A673 (cell line): ENCODE data around the gene CXCL17. TPM values are rescaled to one million over a fixed set of nuclear protein-coding genes. Genes with fewer than 3 reads are reported as not detected.
A peak's percentile ranks its signal among the peaks of the same experiment; 100 is the strongest.

Source experiments
- BruUV-seq: library from RNA; stranded (reverse); fragments of 400-500 nt; replicated peaks from 2 replicates; lab custom pipeline; 2021; lab: Mats Ljungman, UMichigan
- CTCF ChIA-PET: fragments of 300-600 bp; sonication (Branson Sonifier 250); formaldehyde crosslinking; loops from one replicate; lab custom pipeline; 2022; ENCODE audit warnings: antibody characterized with exemption; lab: Charles Lee
- POLR2A ChIA-PET: fragments of 300-600 bp; sonication (Branson Sonifier 250); formaldehyde crosslinking; loops from one replicate; lab custom pipeline; 2022; ENCODE audit warnings: antibody characterized with exemption; ENCODE audit not compliant: low non-redundant PET; lab: Charles Lee
- DNase-seq: peaks from one replicate; pipeline ENCODE4 v3.0.0-alpha.2; 2015; ENCODE audit warnings: low spot score
- H3K27ac ChIP-seq: fragments of 200-600 bp; sonication (generic); 2 replicates; pipeline ENCODE4 v1.5.1; 2016; ENCODE audit warnings: mixed run types, low read depth, mild to moderate bottlenecking, mixed read lengths, antibody characterized with exemption, low read length; ENCODE audit not compliant: poor library complexity, severe bottlenecking
- H3K27me3 ChIP-seq: fragments of 200-600 bp; sonication (generic); replicated peaks from 2 replicates; pipeline ENCODE4 v1.6.1; 2017; ENCODE audit warnings: mixed run types, low read depth, mild to moderate bottlenecking, mixed read lengths, antibody characterized with exemption, low read length; ENCODE audit not compliant: insufficient read depth, poor library complexity
- H3K36me3 ChIP-seq: fragments of 200-600 bp; sonication (generic); 2 replicates; pipeline ENCODE4 v1.6.1; 2016; ENCODE audit warnings: mixed run types, mild to moderate bottlenecking, mixed read lengths, antibody characterized with exemption, low read length; ENCODE audit not compliant: insufficient read depth, poor library complexity, severe bottlenecking
- H3K4me1 ChIP-seq: fragments of 200-600 bp; sonication (generic); 2 replicates; pipeline ENCODE4 v1.6.1; 2017; ENCODE audit warnings: mixed run types, mild to moderate bottlenecking, mixed read lengths, antibody characterized with exemption, low read length; ENCODE audit not compliant: insufficient read depth, poor library complexity, severe bottlenecking
- H3K4me3 ChIP-seq: fragments of 200-600 bp; sonication (generic); 2 replicates; pipeline ENCODE4 v1.5.1; 2016; ENCODE audit warnings: low read depth, mixed run types, mild to moderate bottlenecking, mixed read lengths, low read length; ENCODE audit not compliant: poor library complexity, severe bottlenecking
- H3K9me3 ChIP-seq: fragments of 200-600 bp; sonication (generic); 2 replicates; pipeline ENCODE4 v1.6.1; 2016; ENCODE audit warnings: mixed run types, low read depth, mild to moderate bottlenecking, mixed read lengths, antibody characterized with exemption, low read length; ENCODE audit not compliant: poor library complexity, severe bottlenecking
- EZH2 ChIP-seq: fragments of 200-600 bp; sonication (generic); IDR thresholded peaks from 2 replicates; pipeline ENCODE4 v1.6.1; 2017; ENCODE audit warnings: borderline replicate concordance, low read depth, mild to moderate bottlenecking, mixed read lengths, antibody characterized with exemption, low read length; ENCODE audit not compliant: poor library complexity, severe bottlenecking
- intact Hi-C: fragments of 100-400 bp; cut with micrococcal nuclease; formaldehyde crosslinking; loops from one replicate; pipeline ENCODE4 v1.10.0; 2022; ENCODE audit not compliant: unreplicated experiment
- total RNA-seq: library from RNA; stranded (reverse); gene quantifications from 2 replicates; pipeline ENCODE4 v1.2.3, GENCODE V29; 2021
- TF ChIP-seq, protein P1 (sequence below): fragments of 300-800, 200-600 bp; sonication (generic); conservative IDR thresholded peaks from 2 replicates; pipeline ENCODE4 v1.5.1; 2017; ENCODE audit warnings: low read depth, mild to moderate bottlenecking, antibody characterized with exemption, low read length, moderate library complexity, mixed read lengths

Gene CXCL17
- total RNA-seq, 1 experiment from 2014 or later, result not detected

DNA sequence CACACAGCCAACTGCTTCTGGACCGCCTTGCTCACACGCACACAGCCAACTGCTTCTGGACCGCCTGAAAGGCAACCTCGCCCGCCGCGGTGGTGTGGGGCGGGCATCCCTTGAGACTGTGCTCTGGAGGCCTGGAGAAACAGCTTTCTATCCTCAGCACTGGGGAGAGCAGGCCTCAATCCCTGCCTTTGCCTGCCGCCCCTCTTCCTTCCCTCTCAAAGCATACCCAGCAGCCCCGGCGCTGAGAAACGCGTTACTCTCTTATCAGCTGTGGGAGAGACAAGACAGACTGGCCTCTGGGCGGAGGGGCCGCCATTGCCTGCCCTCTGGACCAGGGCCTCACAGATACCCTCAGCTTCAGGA lies 18.4 kb downstream of the CXCL17 start:
- Histone ChIP-seq H3K9me3 (no peaks in the 10 kb centered on the region), H3K4me3 (no peak overlapping the region), H3K27me3 (no peaks in the 10 kb centered on the region), H3K27ac (no peak overlapping the region), H3K36me3 (no peaks in the 10 kb centered on the region), H3K4me1 (peaks cover 17% of the 10 kb centered on the region)
- POLR2A ChIA-PET, result no interaction called here
- TF ChIP-seq, protein P1, sequence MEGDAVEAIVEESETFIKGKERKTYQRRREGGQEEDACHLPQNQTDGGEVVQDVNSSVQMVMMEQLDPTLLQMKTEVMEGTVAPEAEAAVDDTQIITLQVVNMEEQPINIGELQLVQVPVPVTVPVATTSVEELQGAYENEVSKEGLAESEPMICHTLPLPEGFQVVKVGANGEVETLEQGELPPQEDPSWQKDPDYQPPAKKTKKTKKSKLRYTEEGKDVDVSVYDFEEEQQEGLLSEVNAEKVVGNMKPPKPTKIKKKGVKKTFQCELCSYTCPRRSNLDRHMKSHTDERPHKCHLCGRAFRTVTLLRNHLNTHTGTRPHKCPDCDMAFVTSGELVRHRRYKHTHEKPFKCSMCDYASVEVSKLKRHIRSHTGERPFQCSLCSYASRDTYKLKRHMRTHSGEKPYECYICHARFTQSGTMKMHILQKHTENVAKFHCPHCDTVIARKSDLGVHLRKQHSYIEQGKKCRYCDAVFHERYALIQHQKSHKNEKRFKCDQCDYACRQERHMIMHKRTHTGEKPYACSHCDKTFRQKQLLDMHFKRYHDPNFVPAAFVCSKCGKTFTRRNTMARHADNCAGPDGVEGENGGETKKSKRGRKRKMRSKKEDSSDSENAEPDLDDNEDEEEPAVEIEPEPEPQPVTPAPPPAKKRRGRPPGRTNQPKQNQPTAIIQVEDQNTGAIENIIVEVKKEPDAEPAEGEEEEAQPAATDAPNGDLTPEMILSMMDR, result no peak
- no peak for TF ChIP-seq EZH2
- BruUV-seq, result no TSS peak
- intact Hi-C loops, result no loop called here
- CTCF ChIA-PET, result interaction anchor here (2.1 kb wide), 1 partner anchor 14 kb away, joined by 10 read pairs; no protein-coding TSS in a partner anchor
- no peak for DNase-seq

DNA sequence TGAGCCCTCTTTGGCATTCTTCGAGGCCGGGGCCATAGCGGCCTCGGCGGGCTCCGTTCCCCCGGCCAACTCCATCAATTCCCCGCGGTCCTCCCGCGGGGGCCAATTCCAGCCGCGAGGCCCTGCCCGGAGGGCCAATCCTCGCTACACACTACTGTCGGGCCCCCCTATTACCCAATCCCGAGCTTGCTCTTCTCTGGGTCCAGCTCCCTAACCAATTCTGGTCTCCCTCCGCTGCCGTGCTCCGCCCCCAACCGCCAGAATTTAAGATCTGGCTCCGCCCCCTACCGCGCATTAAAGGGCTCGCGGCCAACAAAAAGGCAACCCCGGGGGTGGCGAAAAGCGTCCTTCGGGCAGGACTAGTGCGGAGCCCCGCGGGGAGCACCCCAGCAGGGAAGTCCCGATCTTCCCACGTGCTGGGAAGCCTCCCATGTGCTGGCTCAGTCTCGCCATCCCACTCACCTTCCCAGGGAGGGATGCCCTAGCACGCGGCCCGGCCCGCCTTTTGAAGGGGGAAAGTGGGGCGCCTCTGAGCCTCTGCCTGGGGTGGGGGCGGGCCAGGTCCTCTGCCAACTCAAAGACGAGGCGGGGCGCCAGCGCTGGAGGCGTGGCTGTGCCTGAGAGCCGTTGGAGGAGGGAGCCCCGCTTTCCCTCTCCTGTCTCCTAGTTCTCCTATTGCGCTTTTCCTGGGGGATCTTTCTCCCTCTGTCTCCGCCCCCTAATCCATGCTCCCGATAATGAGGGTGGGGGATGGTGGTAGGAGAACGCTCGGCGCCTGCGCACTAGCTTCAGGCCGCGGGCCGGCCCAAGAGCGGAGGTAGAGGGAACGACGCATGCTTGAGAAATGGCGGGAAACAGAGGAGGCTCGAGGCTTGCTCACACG lies 19.0 kb downstream of the CXCL17 start:
- CTCF ChIA-PET, result interaction anchor here (1.0 to 2.1 kb wide), 2 partner anchors 15 to 17 kb away, joined by 5 to 10 read pairs; no protein-coding TSS in a partner anchor
- no TSS peak for BruUV-seq

DNA sequence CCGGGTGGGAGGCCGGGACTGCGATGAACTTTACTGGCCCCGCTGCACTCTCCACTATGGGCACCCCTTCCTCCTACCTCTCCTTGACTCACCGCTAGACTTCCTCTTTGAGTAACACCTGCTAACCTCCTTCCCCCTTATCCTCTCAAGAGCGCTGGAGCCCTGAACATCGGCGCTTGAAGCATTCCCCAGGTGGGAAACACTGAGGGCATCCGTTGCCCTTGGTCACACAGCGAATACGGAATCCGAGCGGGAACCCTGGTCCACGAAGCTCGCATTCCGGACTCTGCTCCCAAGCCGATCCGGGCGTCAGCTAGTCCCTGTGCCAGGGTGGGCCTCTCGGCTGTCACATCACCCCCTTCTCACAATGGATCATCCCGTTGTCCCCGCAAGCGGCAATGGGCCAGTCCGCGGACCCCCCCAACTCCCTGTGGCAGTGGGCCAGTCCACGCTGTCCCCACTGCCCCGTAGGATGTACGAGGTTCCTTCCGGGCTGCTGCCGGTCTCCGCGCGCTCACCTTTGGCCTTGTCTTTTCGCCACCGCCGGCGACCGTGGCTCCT lies 19.8 kb downstream of the CXCL17 start:
- Histone ChIP-seq H3K4me3 (peak overlapping the region; percentile 54), H3K27ac (no peak overlapping the region), H3K27me3 (no peaks in the 10 kb centered on the region), H3K9me3 (no peaks in the 10 kb centered on the region), H3K4me1 (peaks cover 17% of the 10 kb centered on the region), H3K36me3 (no peaks in the 10 kb centered on the region)
- no peak for TF ChIP-seq EZH2
- TF ChIP-seq, protein P1, result no peak
- ChIA-PET POLR2A (no interaction called here), CTCF (interaction anchor here (1.0 to 2.1 kb wide), 2 partner anchors 16 to 18 kb away, joined by 5 to 10 read pairs; no protein-coding TSS in a partner anchor)
- no TSS peak for BruUV-seq
- DNase-seq, result peak; percentile 39
- intact Hi-C loops, result no loop called here

More for the DNA sequence above, 19.0 kb downstream of the CXCL17 start:
- peak; percentile 93 for DNase-seq
- no peak overlapping the region for H3K27ac ChIP-seq
- no peaks in the 10 kb centered on the region for H3K9me3 ChIP-seq
- POLR2A ChIA-PET, result interaction anchor here (0.5 to 0.6 kb wide), 2 partner anchors 15 to 116 kb away, joined by 4 to 6 read pairs; no protein-coding TSS in a partner anchor
- peaks cover 17% of the 10 kb centered on the region for H3K4me1 ChIP-seq
- intact Hi-C loops, result no loop called here
- no peak for TF ChIP-seq EZH2
- TF ChIP-seq, protein P1, result no peak
- H3K27me3 ChIP-seq, result no peaks in the 10 kb centered on the region
- peak overlapping the region; percentile 54 for H3K4me3 ChIP-seq
- H3K36me3 ChIP-seq, result no peaks in the 10 kb centered on the region
